NCI-H2107 treated with DMSO at 0.1 percent for 48 hours (cell line): Measurements from ENCODE around the gene MAPK10.

ENCODE experiments used
- DNase-seq: peaks from one replicate; lab custom pipeline; 2025; ENCODE audit not compliant: unreplicated experiment; lab: John Stamatoyannopoulos, UW

The MAPK10 gene

GRCh38 chr4:86279293-86279960, 80.4 kb downstream of the MAPK10 start:
- no peak for DNase-seq

DNA sequence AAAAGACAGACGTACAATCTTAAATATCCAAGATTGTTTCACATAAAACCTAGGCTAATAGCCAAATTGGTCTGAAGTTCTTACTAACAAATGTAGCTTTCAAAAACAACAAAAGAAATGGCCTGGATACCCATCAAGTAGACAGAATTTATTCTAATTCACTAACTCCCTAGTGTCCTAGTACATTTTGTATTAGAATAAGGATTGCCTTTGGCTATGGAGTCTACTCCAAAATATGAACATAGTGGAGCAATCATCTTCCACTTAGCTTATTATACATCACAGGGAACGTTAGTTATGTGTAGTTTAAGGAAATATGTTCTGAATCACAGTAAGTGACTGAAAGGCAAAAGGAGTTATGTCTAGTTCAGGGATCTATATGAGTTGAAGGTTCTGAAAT, 81.7 kb downstream of the MAPK10 start:
- DNase-seq, result no peak

DNA sequence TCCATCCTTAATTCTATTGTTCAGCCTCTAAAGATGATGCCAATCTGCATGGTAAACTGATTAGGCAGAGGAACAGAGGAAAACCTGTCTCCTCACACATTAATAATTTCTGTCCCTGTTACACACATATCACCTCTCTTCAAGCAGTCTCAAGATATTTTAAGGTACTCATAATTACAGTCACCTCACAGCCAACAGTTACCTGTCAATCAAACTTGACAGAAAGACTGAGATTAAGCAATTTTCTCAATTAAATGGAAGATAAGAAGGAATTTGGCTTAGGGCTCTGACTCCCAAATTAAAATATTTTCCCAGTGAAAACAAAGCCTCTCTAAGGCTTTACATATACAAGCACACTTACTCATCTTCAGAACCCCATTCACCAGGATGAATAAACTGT, 85.2 kb downstream of the MAPK10 start:
- DNase-seq, result no peak

DNA sequence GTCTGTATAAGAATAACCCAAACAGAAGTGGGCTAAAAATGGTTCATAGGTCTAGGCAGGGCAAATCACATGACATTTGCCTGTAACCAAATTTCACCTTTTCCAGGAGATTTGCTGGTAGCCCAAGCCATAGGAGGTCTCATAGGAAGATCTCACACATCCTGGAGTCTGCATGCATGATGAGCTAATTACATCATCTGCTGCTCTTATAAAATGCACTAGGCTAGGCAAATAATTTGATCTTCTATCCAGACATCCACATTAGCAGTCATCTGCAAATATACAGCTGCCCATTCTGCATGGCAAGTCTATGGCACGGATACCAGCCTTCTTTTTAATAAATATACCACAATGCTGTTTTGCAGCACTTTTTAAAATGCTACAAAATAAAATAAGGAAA, 87.2 kb downstream of the MAPK10 start:
- DNase-seq, result no peak

DNA sequence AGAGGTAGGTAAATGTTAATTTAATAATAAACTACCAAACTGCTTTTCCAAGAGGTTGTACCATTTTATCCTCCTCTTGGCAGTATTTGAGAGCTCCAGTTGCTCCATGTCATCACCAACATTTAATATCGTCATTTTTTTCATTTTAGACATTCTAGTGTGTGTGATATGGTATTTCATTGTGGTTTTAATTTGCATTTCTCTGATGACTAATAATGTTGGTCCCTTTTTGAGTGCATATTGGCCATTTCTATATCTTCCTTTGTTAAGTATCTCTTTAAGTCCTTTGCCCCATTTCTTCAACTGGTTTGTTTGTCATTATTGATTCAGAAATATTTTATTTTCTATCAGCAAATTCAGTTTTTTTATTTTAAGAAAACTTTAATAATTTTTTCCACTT, 88.8 kb downstream of the MAPK10 start:
- no peak for DNase-seq

DNA sequence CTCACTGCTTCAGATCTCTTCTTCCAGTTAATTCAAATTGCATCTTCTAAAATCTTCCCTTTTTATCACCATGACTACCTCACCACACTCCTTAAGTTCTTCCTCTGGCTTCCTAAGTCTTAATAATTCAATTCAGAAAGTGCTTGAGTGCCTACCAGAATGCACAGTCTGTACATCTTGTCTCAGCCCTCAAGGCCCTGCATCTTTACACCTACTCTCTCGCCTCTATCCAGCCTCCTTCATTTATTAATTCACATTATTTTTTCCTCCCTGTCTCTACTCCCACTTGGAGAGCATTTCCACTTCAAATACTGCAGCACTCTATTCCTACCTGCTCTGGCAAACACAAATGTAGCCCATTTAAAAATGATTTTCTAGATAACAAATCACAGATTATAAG, 90.5 kb downstream of the MAPK10 start:
- DNase-seq, result no peak

GRCh38 chr4:86264241-86264640, 95.6 kb downstream of the MAPK10 start:
- no peak for DNase-seq

DNA sequence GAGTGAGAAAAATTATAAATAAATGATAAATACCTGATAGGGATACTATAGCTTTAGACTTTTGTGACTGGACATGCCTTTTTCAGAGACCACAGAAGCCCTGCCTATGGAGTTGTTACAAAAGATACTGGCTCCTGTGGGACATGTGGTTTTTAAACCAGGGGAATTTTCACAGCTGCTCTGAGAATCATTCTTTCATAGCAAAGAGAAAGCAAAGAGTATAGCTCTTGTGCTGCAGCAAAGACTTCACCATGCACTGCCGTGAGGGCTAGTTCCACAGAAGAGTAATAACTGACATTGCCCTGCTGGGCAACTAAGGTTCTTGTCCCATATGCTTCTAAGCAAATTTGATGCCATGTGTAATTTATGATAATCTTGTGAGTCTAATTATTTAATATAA, 98.2 kb downstream of the MAPK10 start:
- no peak for DNase-seq

- no peak for DNase-seq
Measured at GRCh38 chr4:86256086-86256485, 103.8 kb downstream of the MAPK10 start.

- DNase-seq, result no peak
Measured at GRCh38 chr4:86250619-86251018, 109.2 kb downstream of the MAPK10 start.

- DNase-seq, result no peak
Measured at GRCh38 chr4:86250006-86250405, 109.8 kb downstream of the MAPK10 start.

GRCh38 chr4:86249074-86249473, 110.8 kb downstream of the MAPK10 start:
- no peak for DNase-seq

- DNase-seq, result no peak
Measured at GRCh38 chr4:86247906-86248305, 111.9 kb downstream of the MAPK10 start.

DNA sequence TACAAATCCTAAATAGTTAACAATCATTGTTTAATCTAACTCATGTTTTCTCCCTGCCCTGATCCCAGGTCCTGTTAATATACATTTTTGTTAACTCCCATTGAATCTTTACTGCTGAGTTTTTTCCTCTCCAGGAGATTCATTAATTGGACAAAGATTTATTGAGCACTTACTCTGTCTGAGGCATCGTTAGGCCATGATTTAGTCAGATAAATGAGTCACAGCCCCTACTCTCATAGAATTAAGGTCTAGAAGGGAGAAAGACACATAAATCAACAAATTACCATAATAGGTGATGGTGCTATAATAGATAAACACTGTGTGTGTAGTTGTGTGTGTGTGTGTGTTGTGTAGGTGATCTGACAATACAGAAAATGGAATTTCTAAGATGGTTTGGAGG, 112.5 kb downstream of the MAPK10 start:
- DNase-seq, result no peak

GRCh38 chr4:86243750-86244149, 116.1 kb downstream of the MAPK10 start:
- no peak for DNase-seq

GRCh38 chr4:86242677-86243076, 117.2 kb downstream of the MAPK10 start:
- no peak for DNase-seq

DNA sequence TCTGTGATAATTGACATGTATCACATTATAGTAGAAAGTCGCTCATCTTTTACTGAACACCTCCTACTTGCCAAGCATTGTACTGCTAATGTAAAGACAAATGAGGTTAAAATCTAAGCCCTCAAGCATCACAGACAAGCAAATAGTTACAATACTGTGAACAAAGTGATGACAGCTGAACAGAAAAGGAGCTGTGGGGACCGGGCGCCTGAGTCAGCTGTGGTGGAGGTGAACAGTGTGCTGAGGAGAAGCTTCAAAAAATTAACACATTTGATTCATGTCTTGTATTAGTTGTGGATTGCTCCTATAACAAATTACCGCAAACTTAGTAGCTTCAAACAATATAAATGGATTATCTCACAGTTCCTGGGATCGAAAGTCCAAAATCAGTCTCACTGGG, 124.3 kb downstream of the MAPK10 start:
- no peak for DNase-seq

- no peak for DNase-seq
Measured at GRCh38 chr4:86233681-86234080, 126.2 kb downstream of the MAPK10 start.

DNA sequence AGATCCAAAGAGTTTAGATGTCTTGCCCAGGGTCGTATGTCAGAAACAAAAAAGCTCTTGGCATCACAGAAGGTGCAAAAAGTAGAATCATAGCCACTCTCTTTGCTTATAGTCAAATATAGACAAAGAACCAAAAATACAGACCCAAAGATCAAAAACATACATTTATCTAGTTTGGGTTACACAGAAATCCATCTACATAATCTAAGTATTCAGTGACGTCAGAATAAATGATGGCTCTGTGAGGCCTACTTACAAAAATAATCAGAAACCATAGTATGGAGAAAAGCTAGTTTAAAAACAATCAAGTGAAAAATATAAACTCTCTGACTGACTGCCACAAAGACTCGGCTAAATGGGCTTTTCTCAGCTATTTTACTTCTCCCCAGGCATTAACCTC, 126.8 kb downstream of the MAPK10 start:
- DNase-seq, result no peak

- no peak for DNase-seq
Measured at GRCh38 chr4:86223472-86223871, 136.4 kb downstream of the MAPK10 start.

- no peak for DNase-seq
Measured at GRCh38 chr4:86221002-86221401, 138.9 kb downstream of the MAPK10 start.

DNA sequence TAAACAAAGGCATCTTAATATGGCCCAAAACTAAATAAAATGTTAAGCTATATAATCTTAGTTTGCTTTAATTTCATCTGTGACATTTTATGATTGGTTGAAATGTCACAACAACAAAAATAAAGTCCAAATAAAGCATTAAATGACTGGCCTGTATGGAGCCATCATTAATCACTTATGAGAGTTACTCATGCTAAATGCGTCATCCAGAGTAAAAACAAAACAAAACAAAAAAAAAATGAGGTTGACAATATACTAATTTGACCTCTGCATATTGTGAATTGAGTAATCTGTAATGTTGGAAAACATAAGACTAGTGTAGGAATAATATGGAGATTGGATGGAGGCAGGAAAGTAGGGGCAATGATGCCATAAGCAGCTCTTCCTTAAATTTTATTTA, 139.7 kb downstream of the MAPK10 start:
- no peak for DNase-seq

GRCh38 chr4:86218746-86219473, 140.9 kb downstream of the MAPK10 start:
- DNase-seq, result no peak
